ENCODE results near the gene CALY.

CALY gene

DNA sequence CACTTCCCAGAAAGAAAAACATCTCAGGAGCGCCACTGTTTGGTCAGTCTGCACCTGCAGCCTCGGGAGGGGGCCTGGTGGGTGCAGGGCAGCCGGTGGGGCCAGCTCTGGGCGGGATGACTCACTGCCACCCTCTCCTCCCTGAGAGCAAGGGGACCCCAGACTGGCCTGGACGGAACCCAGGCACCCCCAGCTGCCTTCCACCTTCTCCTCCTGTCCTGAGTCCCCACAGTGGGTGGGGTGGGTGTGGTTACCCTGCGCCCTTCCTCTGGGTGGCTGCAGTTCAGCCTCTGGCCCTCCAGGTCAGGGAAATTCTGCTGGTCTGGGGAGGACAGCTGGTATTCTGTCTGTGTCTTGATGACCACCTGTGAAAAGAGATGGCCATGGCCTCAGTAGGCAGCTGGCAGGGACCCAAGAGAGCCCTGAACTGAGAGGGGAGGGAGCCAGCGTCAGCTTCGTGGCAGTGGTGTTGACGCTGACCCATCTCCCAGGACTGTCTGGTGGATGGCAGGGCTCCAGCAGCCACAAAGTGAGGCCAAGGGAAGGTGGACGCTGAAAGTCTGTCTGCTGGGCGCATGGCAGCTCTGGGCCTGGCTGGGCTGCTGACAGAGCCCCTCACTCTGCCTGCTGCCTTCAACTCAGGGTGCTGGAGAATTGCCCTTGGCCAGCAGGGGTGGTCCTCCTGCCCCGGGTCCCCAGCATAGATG lies 8.9 kb downstream of the CALY start:
- Histone ChIP-seq H3K9me3 (ENCODE audit: insufficient read depth, low read length) (no peaks in the 10 kb centered on the region), H3K4me2 (ENCODE audit: low read depth, low read length, poor library complexity, severe bottlenecking) (no peak overlapping the region), H4K20me1 (ENCODE audit: low read depth, low read length) (no peaks in the 10 kb centered on the region), H3K4me3 (ENCODE audit: insufficient read depth, low read length, poor library complexity, severe bottlenecking) (no peak overlapping the region), H3K27me3 (ENCODE audit: low read length) (no peaks in the 10 kb centered on the region), H2AFZ (ENCODE audit: low read depth, low read length, severe bottlenecking) (no peak overlapping the region), H3K9me2 (replicated peaks; ENCODE audit: insufficient read depth, low read length) (no peaks in the 10 kb centered on the region), H3K36me3 (ENCODE audit: low read length) (no peaks in the 10 kb centered on the region), H3K79me2 (ENCODE audit: insufficient read depth, low read length) (no peaks in the 10 kb centered on the region), H3K9ac (ENCODE audit: low read length) (no peak overlapping the region), H3K27ac (ENCODE audit: low read depth, low read length) (no peak overlapping the region), H3F3A (ENCODE audit: insufficient read depth) (0 out of 2 replicates have a peak, but pooled peaks cover 5% of the 10 kb centered on the region)
- no peak for TF ChIP-seq EZH2phosphoT487 (conservative IDR thresholded peaks at IDR 0.05; ENCODE audit: low read length)
- TF ChIP-seq, protein P1, sequence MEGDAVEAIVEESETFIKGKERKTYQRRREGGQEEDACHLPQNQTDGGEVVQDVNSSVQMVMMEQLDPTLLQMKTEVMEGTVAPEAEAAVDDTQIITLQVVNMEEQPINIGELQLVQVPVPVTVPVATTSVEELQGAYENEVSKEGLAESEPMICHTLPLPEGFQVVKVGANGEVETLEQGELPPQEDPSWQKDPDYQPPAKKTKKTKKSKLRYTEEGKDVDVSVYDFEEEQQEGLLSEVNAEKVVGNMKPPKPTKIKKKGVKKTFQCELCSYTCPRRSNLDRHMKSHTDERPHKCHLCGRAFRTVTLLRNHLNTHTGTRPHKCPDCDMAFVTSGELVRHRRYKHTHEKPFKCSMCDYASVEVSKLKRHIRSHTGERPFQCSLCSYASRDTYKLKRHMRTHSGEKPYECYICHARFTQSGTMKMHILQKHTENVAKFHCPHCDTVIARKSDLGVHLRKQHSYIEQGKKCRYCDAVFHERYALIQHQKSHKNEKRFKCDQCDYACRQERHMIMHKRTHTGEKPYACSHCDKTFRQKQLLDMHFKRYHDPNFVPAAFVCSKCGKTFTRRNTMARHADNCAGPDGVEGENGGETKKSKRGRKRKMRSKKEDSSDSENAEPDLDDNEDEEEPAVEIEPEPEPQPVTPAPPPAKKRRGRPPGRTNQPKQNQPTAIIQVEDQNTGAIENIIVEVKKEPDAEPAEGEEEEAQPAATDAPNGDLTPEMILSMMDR (IDR thresholded peaks at IDR 0.05; ENCODE audit: insufficient read depth, low read length, poor library complexity, severe bottlenecking), result no peak

GRCh38 chr10:133326745-133327650 lies 9.7 kb downstream of the CALY start:
- Histone ChIP-seq H3K36me3 (ENCODE audit: low read length) (no peaks in the 10 kb centered on the region), H3K27ac (ENCODE audit: low read depth, low read length) (no peak overlapping the region), H3K27me3 (ENCODE audit: low read length) (no peaks in the 10 kb centered on the region), H3F3A (ENCODE audit: insufficient read depth) (0 out of 2 replicates have a peak, but pooled peaks cover 5% of the 10 kb centered on the region), H3K9me3 (ENCODE audit: insufficient read depth, low read length) (no peaks in the 10 kb centered on the region), H3K9me2 (replicated peaks; ENCODE audit: insufficient read depth, low read length) (no peaks in the 10 kb centered on the region), H3K4me3 (ENCODE audit: insufficient read depth, low read length, poor library complexity, severe bottlenecking) (no peak overlapping the region), H2AFZ (ENCODE audit: low read depth, low read length, severe bottlenecking) (no peak overlapping the region), H3K9ac (ENCODE audit: low read length) (no peak overlapping the region), H3K4me2 (ENCODE audit: low read depth, low read length, poor library complexity, severe bottlenecking) (no peak overlapping the region), H3K79me2 (ENCODE audit: insufficient read depth, low read length) (no peaks in the 10 kb centered on the region), H4K20me1 (ENCODE audit: low read depth, low read length) (no peaks in the 10 kb centered on the region)
- no peak for TF ChIP-seq EZH2phosphoT487 (conservative IDR thresholded peaks at IDR 0.05; ENCODE audit: low read length)
- TF ChIP-seq, protein P1 (IDR thresholded peaks at IDR 0.05; ENCODE audit: insufficient read depth, low read length, poor library complexity, severe bottlenecking), result no peak

DNA sequence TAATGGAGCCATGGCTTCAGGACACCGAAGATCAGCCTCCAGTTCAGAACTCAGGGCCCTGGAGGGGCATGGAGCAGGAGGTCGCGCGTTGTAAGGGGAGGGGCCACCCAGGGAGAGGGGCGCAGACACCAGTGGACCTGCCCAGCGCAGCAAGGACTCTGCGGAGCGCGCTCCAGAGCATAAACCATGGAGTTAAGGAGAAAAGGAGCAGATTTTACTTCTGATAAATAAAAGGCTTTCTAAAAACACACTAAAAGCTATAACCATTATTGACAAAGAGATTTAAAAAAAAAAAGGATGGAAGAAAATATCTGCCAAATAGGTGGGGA lies 10.5 kb downstream of the CALY start:
- Histone ChIP-seq H3K27ac (ENCODE audit: low read depth, low read length) (no peak overlapping the region), H3K4me2 (ENCODE audit: low read depth, low read length, poor library complexity, severe bottlenecking) (no peak overlapping the region), H3K79me2 (ENCODE audit: insufficient read depth, low read length) (no peaks in the 10 kb centered on the region), H3K36me3 (ENCODE audit: low read length) (no peaks in the 10 kb centered on the region), H3K9ac (ENCODE audit: low read length) (no peak overlapping the region), H2AFZ (ENCODE audit: low read depth, low read length, severe bottlenecking) (no peak overlapping the region), H3K27me3 (ENCODE audit: low read length) (no peaks in the 10 kb centered on the region), H4K20me1 (ENCODE audit: low read depth, low read length) (no peaks in the 10 kb centered on the region), H3K4me3 (ENCODE audit: insufficient read depth, low read length, poor library complexity, severe bottlenecking) (no peak overlapping the region), H3K9me2 (replicated peaks; ENCODE audit: insufficient read depth, low read length) (no peaks in the 10 kb centered on the region), H3F3A (ENCODE audit: insufficient read depth) (0 out of 2 replicates have a peak, but pooled peaks cover 5% of the 10 kb centered on the region), H3K9me3 (ENCODE audit: insufficient read depth, low read length) (no peaks in the 10 kb centered on the region)
- TF ChIP-seq EZH2phosphoT487 (conservative IDR thresholded peaks at IDR 0.05; ENCODE audit: low read length), result no peak
- TF ChIP-seq, protein P1 (IDR thresholded peaks at IDR 0.05; ENCODE audit: insufficient read depth, low read length, poor library complexity, severe bottlenecking), result no peak
